ENCODE results near the gene TNMD. TPM values are rescaled to one million over a fixed set of nuclear protein-coding genes. Genes with fewer than 3 reads are reported as not detected.
A peak's percentile ranks its signal among the peaks of the same experiment; 100 is the strongest.

The TNMD gene
- total RNA-seq, 1 experiment from 2014 or later = not detected

- peak; percentile 92 for DNase-seq (ENCODE audit: low read depth)
These were observed 59.5 kb downstream of the TNMD start, which contains the start of gene SRPX2 for GRCh38 chrX:100643956-100644860. Gene SRPX2, plus strand, starts transcription at chrX:100644199. Its CDS starts 2,124 bp downstream, at chrX:100646323.

- peak; percentile 92 for DNase-seq (ENCODE audit: low read depth)
These were observed 60.4 kb downstream of the TNMD start for GRCh38 chrX:100645106-100645505.

GRCh38 chrX:100647095-100647494, 62.4 kb downstream of the TNMD start:
- DNase-seq (ENCODE audit: low read depth) = peak; percentile 60

GRCh38 chrX:100647739-100648138, 63.0 kb downstream of the TNMD start:
- DNase-seq (ENCODE audit: low read depth) = no peak

- peak; percentile 62 for DNase-seq (ENCODE audit: low read depth)
These were observed 64.0 kb downstream of the TNMD start for GRCh38 chrX:100648458-100649417.

Other genes starting within 250 kb of the TNMD start
- gene PCDH19, start 174.7 kb upstream of the TNMD start, total RNA-seq (2014; rRNA removed; shearing (Covaris generic)) = 0.12 and 0.81 TPM in 2 replicates
- 52.0 and 66.0 TPM in 2 replicates for gene TSPAN6, start 51.9 kb downstream of the TNMD start, total RNA-seq (2014; rRNA removed; shearing (Covaris generic))
- 58.5 and 81.9 TPM in 2 replicates for gene SRPX2, start 59.3 kb downstream of the TNMD start, total RNA-seq (2014; rRNA removed; shearing (Covaris generic))
- gene SYTL4, start 147.2 kb downstream of the TNMD start, total RNA-seq (2014; rRNA removed; shearing (Covaris generic)) = 9.1 and 13.3 TPM in 2 replicates
- gene CSTF2, start 235.5 kb downstream of the TNMD start, total RNA-seq (2014; rRNA removed; shearing (Covaris generic)) = 37.6 and 55.3 TPM in 2 replicates

Data from M059J (cell line).